ENCODE data around the gene USO1. TPM values are rescaled to one million over a fixed set of nuclear protein-coding genes. Genes with fewer than 3 reads are reported as not detected.
A peak's percentile ranks its signal among the peaks of the same experiment; 100 is the strongest.

The USO1 gene
- total and polyA plus RNA-seq, 2 of the 8 experiments (the other 6 are each of a cell fraction or from before 2014, with no cell fraction given) = 57.3 to 198 TPM

- Histone ChIP-seq H2AK5ac (ENCODE audit: low read depth, low read length) (no peak overlapping the region), H2BK12ac (ENCODE audit: low read depth, low read length) (no peak overlapping the region), H3K9me3 (ENCODE audit: insufficient read depth in 2 of 2, low read depth in 1 of 2, low read length in 1 of 2) (no peaks in the 10 kb centered on the region), H2BK20ac (ENCODE audit: low read length) (no peak overlapping the region), H2AFZ (ENCODE audit: low read length) (no peak overlapping the region), H2BK5ac (ENCODE audit: low read depth, low read length) (no peak overlapping the region), H3K27ac (ENCODE audit: low read depth, low read length) (peak overlapping the region; percentile 98; the same call in 1 of the 2 replicates), H4K20me1 (replicated peaks in 1 of 2; ENCODE audit: control insufficient read depth in 1 of 2, insufficient read depth in 2 of 2, low read length in 2 of 2) (peaks cover 0 to 4% of the 10 kb centered on the region in 2 experiments), H3K9ac (replicated peaks in 1 of 4; ENCODE audit: extremely low read depth in 1 of 4, low read depth in 3 of 4, low read length in 3 of 4) (peak overlapping the region; percentile 73 to 98 (median 90); a peak in 6 of 7 replicates), H4K8ac (ENCODE audit: extremely low read depth, insufficient read depth, low read length) (no peak overlapping the region), H3K23me2 (ENCODE audit: low read depth, low read length) (peaks cover 8% of the 10 kb centered on the region), H3K56ac (replicated peaks; ENCODE audit: insufficient read length, low read depth, low read length) (no peak overlapping the region), H3K27me3 (replicated peaks in 1 of 4; ENCODE audit: control insufficient read depth in 3 of 4, extremely low read depth in 1 of 4, insufficient read depth in 3 of 4, low read length in 3 of 4) (no peaks in the 10 kb centered on the region), H3K4me1 (replicated peaks in 1 of 4; ENCODE audit: control insufficient read depth in 3 of 4, insufficient read depth in 4 of 4, low read length in 3 of 4) (peaks cover 0 to 9% (median 2%) of the 10 kb centered on the region in 4 experiments; a peak in 6 of 7 replicates), H3K79me1 (ENCODE audit: low read depth, low read length) (0 out of 2 replicates have a peak, but pooled peaks cover 3% of the 10 kb centered on the region), H3K79me2 (ENCODE audit: control insufficient read depth in 1 of 2, insufficient read depth in 2 of 2, low read length in 2 of 2) (peaks cover 28 to 86% of the 10 kb centered on the region in 2 experiments), H3K4ac (replicated peaks; ENCODE audit: insufficient read length, low read depth, low read length) (peak overlapping the region; percentile 20), H3K14ac (ENCODE audit: insufficient read length) (no peak overlapping the region), H4K91ac (replicated peaks; ENCODE audit: insufficient read length, low read length) (no peak overlapping the region), H3K4me3 (ENCODE audit: extremely low read depth in 1 of 4, insufficient read depth in 2 of 4, low read depth in 3 of 4, low read length in 4 of 4) (peak overlapping the region; percentile 80 to 98 (median 90)), H3K36me3 (ENCODE audit: control insufficient read depth in 2 of 4, insufficient read depth in 4 of 4, low read length in 3 of 4) (peaks cover 0 to 11% (median 4%) of the 10 kb centered on the region in 4 experiments; a peak in 4 of 8 replicates), H3K4me2 (ENCODE audit: insufficient read depth in 1 of 2, low read depth in 2 of 2, low read length in 2 of 2) (peak overlapping the region; percentile 83 to 99), H3K23ac (ENCODE audit: insufficient read length) (no peak overlapping the region), H3K18ac (ENCODE audit: extremely low read depth, low read length) (no peak overlapping the region; the same call in 1 of the 2 replicates), H2BK120ac (replicated peaks; ENCODE audit: low read depth, low read length) (no peak overlapping the region), H4K5ac (ENCODE audit: insufficient read length, low read depth, low read length) (no peak overlapping the region), H2BK15ac (ENCODE audit: low read length) (no peak overlapping the region)
- ChIA-PET CTCF (ENCODE audit: partially characterized antibody) (interaction anchor here (0.8 to 5.8 kb wide), 21 partner anchors 10 to 181 kb away, joined by 3 to 78 read pairs (median 5); partner anchors contain the start of gene G3BP2), POLR2A (ENCODE audit: partially characterized antibody) (interaction anchor here (0.6 to 10.3 kb wide), 25 partner anchors 9 to 119 kb away, joined by 3 to 117 read pairs (median 7); partner anchors contain the start of genes CDKL2 and G3BP2)
- WGBS, 2 experiments (ENCODE audit: extremely low coverage in 1 of 2, insufficient coverage in 1 of 2, insufficient read length in 1 of 2, insufficient replicate concordance in 2 of 2, low coverage in 1 of 2, low lambda C conversion rate in 2 of 2, missing lambda C conversion rate in 1 of 2) = 7% methylated on average over 6 of the region's 6 CpGs; no CpG with 5 or more reads in 1 of the 2 experiments
- peak in 1 of 2 experiments; percentile 24 for DNase-seq (ENCODE audit: low read depth in 1 of 2, low spot score in 2 of 2)
- FAIRE-seq = no peak
- no peak for TF ChIP-seq NRF1 (IDR thresholded peaks at IDR 0.05; ENCODE audit: low read depth, low read length)
- no peak for TF ChIP-seq POLR2A (IDR thresholded peaks at IDR 0.05; ENCODE audit: control extremely low read depth in 1 of 2, low read depth in 2 of 2, low read length in 2 of 2)
- TF ChIP-seq SIX5 (IDR thresholded peaks at IDR 0.05; ENCODE audit: low read depth, low read length) = no peak
- no peak for TF ChIP-seq SP2 (IDR thresholded peaks at IDR 0.05; ENCODE audit: low read length)
- TF ChIP-seq SUZ12 (IDR thresholded peaks at IDR 0.05; ENCODE audit: low read length) = no peak
- TF ChIP-seq EGR1 (IDR thresholded peaks at IDR 0.05; ENCODE audit: borderline replicate concordance, low read depth, low read length) = no peak
- no peak for TF ChIP-seq RNF2 (IDR thresholded peaks at IDR 0.05; ENCODE audit: borderline replicate concordance, low read depth, low read length, missing control alignments, poor library complexity, severe bottlenecking)
- TF ChIP-seq RXRA (IDR thresholded peaks at IDR 0.05; ENCODE audit: insufficient read depth, low read depth, low read length) = no peak
- no peak for TF ChIP-seq PHF8 (conservative IDR thresholded peaks at IDR 0.05; ENCODE audit: low read depth, low read length)
- no peak for TF ChIP-seq SP1 (IDR thresholded peaks at IDR 0.05; ENCODE audit: low read depth, low read length)
- TF ChIP-seq CTBP2 (IDR thresholded peaks at IDR 0.05; ENCODE audit: borderline replicate concordance, insufficient read depth, insufficient read length, low read length) = no peak
Measured at GRCh38 chr4:75723163-75724065, 963 bp upstream of the USO1 start.
